ENCODE results near the gene DNASE1L1.

Gene DNASE1L1

GRCh38 chrX:154374313-154375155, 34.5 kb downstream of the DNASE1L1 start, which contains the start of gene FLNA:
FLNA (minus strand) TSS chrX:154374634; CDS start chrX:154371245, 3,389 bp downstream.
- TF ChIP-seq CTCF (IDR thresholded peaks at IDR 0.05; ENCODE audit: low read depth, low read length, missing control alignments): no peak
- no peak for DNase-seq (ENCODE audit: extremely low read depth, low read depth)
- peak within 1 kb of the TSS; percentile 54 for H3K4me3 ChIP-seq (replicated peaks; ENCODE audit: low read depth, low read length)

DNA sequence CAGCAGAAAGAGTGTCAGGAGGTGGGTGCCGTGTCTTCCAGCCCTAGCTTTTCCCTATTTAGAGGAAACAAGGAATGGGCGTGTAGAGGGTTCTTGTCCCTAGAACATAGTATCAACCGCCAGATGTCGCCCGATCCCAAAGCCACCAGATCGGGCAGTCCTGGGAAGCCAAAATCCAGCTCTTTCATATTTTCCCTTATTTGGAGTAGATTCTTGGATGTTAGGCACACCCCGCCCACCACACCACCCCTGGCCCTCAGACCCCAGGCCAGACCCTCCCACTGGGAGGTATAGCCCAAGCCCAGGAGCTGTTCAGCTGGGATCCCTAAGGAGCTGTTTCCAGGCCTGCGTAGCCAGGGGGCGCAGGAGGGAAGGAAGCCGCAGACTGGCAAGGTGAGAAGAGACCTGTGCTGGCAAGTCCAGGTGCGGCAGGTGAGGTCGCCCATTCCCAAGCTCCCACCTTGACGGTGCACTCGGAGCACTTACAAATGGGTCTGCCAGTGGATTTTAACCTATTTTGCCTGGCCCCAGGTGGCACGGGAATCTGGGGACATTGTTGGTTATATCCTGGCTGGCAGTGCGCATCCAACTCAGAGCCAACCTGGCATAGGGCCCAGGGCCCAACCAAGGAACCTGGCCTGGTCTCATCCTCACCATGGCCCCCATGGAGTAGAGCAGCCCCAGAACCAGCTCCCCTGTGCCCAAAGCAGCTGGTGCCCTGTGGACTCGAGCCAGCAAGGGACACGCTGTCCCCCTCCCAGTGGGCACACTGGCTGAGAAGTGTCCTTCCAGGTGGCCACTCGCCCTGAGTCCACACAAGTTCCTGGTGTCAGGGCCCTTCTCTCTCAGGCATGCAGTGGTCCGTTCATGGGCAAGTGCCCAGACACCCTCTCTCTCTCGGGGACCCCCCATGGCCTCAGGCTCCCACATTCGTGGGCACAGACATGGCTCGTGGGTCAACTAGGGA, 35.4 kb downstream of the DNASE1L1 start:
- peak overlapping the region; percentile 54 for H3K4me3 ChIP-seq (replicated peaks; ENCODE audit: low read depth, low read length)
- DNase-seq (ENCODE audit: extremely low read depth, low read depth): no peak
- peak; percentile 59 for TF ChIP-seq CTCF (IDR thresholded peaks at IDR 0.05; ENCODE audit: low read depth, low read length, missing control alignments)

DNA sequence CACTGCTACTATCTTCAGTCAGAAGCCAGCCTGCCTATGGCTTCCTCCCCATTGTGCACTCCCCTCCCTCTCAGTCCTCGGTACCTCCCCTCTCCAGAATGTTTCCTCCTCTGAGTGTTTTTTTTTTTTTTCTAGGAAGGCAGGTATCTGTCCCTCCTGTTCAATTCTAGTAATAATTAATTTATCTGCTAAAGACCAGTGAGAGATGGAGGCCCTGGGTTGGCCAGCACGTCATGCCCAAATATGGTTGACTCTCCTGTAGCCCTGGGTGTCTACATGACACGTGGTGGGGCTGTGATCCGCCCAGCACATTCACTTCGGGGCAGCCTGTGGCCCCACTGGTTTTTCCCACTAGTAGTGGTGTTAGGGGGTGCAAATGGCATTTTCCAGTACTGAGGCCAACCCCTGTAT, 36.4 kb downstream of the DNASE1L1 start:
- TF ChIP-seq CTCF (IDR thresholded peaks at IDR 0.05; ENCODE audit: low read depth, low read length, missing control alignments): no peak
- peak overlapping the region; percentile 88 for H3K4me3 ChIP-seq (replicated peaks; ENCODE audit: low read depth, low read length)
- no peak for DNase-seq (ENCODE audit: extremely low read depth, low read depth)

DNA sequence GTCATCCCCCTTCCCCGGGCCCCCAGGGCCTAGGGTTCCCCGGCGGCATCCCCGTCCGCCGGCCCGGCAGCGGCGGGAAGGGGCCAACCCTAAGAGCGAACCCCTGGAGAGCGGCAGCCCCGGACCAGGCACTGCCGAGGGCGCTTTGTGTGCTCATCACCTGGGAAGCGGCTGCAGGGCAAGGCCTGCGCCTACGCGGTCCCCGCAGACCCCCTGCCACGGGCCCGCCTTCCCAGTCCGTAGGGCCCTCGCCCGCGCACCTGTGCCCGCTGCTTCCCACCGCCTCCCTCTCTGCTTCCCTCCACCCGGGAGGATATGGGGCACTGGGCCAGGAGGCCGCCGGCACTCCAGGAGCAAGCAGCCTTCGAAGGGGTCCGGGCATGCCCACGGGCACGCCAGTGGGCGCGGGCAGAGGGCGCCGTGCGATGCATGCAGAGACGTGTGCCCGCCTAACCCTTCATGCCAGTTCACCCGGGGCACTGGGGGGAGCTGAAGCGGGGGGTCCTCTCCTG, 37.2 kb downstream of the DNASE1L1 start:
- peak overlapping the region; percentile 88 for H3K4me3 ChIP-seq (replicated peaks; ENCODE audit: low read depth, low read length)
- DNase-seq (ENCODE audit: extremely low read depth, low read depth): no peak
- no peak for TF ChIP-seq CTCF (IDR thresholded peaks at IDR 0.05; ENCODE audit: low read depth, low read length, missing control alignments)

DNA sequence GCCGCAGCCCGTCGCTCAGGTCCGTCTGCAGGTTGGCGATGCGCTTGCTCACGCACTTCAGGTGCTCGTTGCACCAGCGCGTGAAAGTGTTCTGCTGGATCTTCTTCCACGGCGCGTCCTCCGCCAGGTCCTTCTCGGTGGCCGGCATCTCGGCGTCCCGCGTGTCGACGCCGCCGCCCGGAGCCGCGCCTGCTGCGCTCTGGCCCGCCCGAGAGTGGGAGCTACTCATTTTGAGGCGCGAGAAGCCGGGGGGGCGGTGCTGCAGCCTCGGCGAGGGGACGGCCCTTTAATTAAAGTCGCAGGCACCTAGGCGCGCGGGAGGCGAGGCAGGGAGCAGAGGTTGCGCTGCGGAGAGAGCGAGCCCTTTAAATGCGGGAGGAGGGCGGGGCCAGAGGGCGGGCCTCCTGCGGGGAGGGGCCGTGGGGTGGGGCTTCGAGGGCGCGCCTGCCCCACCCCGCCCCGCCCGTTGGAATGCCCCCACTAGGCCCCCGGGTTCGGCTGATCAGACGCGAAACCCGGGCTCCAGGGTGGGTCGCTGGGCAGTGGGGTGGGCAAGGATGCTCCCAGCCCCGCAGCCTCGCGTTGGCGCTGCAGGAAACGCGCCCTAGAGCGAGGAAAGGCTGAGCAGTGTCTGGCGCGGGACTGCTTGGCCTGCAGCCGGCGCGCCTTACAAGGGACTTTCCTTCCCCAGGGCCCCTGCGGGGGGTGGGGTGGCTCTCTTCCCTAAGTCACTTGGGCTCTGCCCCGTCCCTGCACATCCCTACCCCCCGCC, 37.9 kb downstream of the DNASE1L1 start:
- H3K4me3 ChIP-seq (replicated peaks; ENCODE audit: low read depth, low read length): peak overlapping the region; percentile 88
- peak; percentile 58 for DNase-seq (ENCODE audit: extremely low read depth, low read depth)
- TF ChIP-seq CTCF (IDR thresholded peaks at IDR 0.05; ENCODE audit: low read depth, low read length, missing control alignments): no peak

All from HFF-Myc (cell line).